Measurements from ENCODE around the gene NVL.
"Not testable (repeated sequence)": the region's sequence is repeated elsewhere in the genome, so short reads cannot be mapped to it uniquely, and the experiment has no call there.

NVL gene

GRCh38 chr1:224329842-224330753, at the start of gene NVL:
NVL (minus strand) TSS chr1:224330172; CDS start chr1:224330127, 45 bp downstream.
- peak; percentile 98 for DNase-seq

- DNase-seq = no peak
Measured at GRCh38 chr1:224378855-224379631, 49.1 kb upstream of the NVL start.

- DNase-seq = no peak
Measured at GRCh38 chr1:224377676-224378006, 47.7 kb upstream of the NVL start.

DNA sequence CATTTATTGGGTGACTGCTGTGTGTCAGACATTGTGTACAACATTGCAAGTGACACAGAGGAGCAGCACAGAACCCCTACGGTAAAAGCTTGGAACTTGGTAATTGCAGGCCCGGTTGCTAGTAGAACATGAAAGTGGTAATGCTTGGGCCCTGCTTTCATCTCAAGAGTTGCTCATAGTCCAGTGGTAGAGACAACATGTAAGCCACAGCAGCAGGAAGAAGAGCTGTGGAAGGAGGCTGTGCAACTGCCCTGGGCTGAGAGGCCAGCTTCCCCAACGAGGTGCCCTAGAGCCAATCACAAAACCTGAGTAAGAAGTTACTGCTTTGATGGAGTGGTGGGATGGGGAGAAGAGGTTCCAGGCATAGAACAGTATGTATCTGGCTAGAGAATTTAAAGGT, 45.1 kb upstream of the NVL start:
- DNase-seq = no peak

- no peak for DNase-seq
Measured at GRCh38 chr1:224373008-224373590, 43.1 kb upstream of the NVL start.

DNA sequence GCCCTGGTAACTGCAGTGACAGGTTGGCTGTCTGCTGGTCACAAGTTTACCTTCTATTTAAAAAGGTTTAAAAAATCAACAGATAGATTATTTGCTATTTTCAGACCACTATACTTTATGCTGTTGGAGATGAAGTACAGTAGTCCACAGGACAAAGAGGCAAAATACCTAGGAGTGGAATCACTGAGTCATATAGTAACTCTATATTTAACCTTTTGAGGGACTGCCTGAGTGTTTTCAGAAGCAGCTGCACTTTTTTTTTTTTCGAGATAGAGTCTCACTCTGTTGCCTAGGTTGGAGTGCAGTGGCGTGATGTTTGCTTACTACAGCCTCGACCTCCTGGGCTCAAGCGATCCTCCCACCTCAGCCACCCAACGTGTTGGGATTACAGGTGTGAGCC, 38.4 kb upstream of the NVL start:
- DNase-seq = no peak

- DNase-seq = no peak
Measured at GRCh38 chr1:224359207-224359606, 29.2 kb upstream of the NVL start.

DNA sequence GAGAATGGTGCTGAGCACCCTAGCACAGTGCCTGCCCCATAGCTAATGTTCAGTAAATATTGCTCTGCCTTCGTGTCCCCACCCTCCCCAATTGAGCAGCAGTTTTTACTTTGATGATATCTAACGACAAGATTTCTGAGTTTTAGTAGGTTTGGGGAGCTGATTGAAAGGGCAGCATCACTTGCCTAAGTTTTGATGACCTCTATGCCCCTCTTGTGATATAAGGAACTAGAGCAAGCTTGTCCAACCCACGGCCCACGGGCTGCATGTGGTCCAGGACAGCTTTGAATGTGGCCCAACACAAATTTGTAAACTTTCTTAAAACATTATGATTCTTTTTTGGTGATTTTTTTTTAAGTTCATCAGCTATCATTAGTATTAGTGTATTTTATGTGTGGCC, 28.3 kb upstream of the NVL start:
- no peak for DNase-seq

DNA sequence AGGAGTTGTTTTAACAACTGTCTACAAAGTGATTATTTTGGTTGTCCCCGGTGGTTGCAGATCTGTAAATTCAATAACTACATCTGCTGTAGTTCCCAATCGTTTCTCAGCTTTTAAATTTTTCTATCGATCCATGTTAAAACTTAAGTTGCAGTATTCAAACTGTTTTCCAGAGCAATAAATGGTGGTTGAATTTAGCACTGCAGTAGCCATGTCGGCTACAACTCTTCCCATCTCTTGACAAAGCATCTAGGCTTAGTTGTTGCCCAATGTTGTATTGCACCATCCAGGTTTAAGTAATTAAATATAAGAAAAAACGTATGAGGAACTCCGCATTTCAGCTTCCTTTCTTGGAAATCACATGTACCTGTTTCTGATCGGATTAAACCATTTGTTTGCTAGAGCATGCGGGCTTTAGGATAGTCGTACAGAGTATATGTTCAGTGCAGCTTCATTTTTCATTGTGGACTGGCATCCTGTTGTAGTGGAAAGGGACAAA, 27.7 kb upstream of the NVL start:
- peak; percentile 41 for DNase-seq

DNA sequence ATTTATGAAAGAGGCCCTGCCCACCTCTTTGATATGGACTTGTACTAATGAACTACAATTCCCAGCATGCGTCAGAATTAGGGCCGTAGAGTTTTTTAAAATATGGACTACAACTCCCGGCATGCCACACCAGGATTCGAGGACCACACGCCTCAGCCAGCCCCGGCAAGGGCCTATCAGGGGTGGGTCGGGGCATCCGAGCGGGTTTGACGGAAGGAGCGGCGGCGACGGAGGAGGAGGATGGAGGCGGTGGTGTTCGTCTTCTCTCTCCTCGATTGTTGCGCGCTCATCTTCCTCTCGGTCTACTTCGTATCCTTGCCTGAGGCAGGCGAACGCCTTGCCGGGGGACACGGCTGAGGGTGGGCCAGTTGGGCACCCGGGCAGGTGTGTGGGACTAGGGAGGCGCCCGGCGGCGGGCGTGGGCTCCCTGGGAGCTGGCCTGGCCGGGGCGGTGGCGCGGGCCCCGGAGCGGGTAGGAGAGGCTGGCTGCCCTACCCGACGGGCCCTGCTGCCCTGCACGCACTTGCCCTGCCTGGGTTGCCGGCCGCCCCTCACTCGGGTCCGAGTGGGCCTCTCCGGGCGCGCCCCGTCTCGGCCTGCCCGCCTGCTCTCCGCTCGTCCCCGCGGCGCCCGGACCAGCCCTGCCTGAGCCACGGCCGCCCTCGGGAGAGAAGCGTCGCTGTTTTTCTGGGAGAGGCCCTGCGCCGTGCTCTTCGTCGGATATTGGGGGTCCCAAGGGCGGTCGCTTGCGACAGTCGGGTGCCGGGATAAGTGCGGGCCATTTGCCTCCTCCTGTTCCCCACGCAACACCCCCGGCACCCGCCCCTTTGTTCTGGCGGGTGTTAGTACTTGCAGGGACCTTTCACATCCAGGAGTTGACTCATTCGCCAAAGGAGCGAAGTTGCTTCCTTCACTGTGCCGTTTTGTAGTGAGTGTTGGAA, 27.0 kb upstream of the NVL start, which contains the start of gene CNIH4:
TSS of gene CNIH4 (plus strand) at position 195 of the 941 bp plus-strand sequence. CDS start at position 241, 46 bp downstream.
- DNase-seq = peak; percentile 97

GRCh38 chr1:224353975-224354925, 24.3 kb upstream of the NVL start:
- DNase-seq = no peak

DNA sequence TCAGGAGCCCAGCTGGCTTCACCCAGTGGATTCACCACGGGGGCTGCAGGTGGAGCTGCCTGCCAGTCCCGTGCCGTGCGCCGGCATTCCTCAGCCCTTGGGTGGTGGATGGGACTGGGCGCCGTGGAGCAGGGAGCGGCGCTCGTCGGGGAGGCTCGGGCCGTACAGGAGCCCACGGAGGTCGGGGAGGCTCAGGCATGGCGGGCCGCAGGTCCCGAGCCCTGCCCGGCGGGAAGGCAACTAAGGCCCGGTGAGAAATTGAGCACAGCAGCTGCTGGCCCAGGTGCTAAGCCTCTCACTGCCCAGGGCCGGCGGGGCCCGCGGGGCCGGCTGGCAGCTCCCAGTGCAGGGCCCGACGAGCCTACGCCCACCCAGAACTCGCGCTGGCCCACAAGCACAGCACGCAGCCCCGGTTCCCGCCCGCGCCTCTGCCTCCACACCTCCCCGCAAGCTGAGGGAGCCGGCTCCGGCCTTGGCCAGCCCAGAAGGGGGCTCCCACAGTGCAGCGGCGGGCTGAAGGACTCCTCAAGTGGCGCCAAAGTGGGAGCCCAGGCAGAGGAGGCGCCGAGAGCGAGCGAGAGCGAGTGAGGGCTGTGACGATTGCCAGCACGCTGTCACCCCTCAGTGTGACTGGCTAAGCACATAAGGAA, 22.6 kb upstream of the NVL start:
- DNase-seq = not testable (repeated sequence)

DNA sequence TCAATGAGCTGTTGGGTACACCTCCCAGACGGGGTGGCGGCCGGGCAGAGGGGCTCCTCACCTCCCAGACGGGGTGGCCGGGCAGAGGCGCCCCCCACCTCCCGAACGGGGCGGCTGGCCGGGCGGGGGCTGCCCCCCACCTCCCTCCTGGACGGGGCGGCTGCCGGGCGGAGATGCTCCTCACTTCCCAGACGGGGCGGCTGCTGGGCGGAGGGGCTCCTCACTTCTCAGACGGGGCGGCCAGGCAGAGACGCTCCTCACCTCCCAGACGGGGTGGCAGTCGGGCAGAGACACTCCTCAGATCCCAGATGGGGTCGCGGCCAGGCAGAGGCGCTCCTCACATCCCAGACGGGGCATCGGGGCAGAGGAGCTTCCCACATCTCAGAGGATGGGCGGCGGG, 19.7 kb upstream of the NVL start:
- DNase-seq = not testable (repeated sequence)

DNA sequence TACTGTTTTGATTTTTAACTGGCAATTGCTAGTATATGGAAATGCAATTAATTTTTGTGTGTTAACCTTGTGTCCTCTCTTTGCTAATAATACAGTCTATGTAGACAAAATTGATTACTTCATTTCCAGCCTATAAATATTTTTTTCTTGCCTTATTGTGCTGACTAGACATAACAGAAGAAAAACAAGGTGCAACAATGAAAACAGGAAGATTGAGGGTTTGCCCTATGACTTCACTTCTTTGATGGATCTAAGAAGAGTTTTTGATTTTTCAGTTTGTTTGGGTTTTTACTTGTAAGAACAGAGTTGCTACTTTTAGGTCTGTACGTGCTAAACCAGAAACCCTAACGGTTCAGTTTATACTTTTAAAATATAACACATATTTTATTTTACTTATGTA, 18.2 kb upstream of the NVL start:
- DNase-seq = no peak

GRCh38 chr1:224343679-224344078, 13.7 kb upstream of the NVL start:
- DNase-seq = no peak

GRCh38 chr1:224340453-224341384, 10.7 kb upstream of the NVL start:
- peak; percentile 66 for DNase-seq

DNA sequence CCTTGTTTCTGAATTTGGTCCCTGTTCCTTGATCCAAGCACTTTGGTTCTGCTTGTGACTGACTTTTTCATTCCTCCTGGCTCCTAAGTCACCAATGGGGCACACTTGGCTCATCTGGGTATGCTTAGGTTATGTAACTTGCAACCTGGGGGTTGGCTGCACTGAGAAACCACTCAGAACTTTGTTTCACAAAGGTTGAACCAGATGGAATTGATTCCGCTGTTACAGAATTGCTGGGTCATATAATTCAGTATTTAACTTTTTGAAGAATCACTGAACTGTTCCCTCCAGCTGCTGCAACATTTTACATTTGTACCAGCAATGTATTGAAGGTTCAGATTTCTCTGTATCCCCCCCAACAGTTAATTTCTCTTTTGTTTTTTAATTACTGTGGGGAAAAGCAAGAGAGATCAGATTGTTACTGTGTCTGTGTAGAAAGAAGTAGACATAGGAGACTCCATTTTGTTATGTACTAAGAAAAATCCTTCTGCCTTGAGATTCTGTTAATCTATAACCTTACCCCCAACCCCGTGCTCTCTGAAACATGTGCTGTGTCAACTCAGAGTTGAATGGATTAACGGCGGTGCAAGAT, 9.6 kb upstream of the NVL start:
- DNase-seq = no peak

DNA sequence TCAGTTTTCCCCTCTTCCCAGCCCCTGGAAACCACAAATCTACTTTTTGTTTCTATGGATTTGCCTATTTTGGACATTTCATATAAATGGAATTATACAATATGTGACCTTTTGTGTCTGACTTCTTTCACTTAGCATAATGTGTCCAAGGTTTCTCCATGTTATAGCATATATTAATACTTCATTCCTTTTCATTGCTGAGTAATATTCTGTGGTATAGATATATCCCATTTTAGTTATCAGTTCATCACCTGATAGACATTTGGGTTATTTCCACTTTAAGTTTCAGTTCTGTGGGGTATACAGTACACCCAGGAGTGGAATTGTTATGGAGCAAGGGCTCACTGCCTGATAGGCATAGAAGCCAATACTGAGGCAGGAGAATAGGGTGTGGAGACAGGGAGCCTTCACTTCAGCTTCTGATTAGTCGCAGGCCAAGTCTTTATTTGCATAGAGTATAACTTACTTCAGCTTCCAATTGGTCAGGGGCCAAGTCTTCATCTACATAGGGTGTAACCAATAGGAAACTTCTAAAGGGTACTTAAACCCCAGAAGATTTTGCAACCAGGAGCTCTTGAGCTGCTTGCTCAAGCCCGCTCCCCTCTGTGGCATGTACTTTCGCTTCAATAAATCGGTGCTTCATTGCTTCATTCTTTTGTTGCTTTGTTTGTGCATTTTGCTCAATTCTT, 8.3 kb upstream of the NVL start:
- DNase-seq = no peak

Measured in NCI-H69 (cell line).